Neural progenitor cell (in vitro differentiated cells): ENCODE data around the gene PITX3. TPM values are rescaled to one million over a fixed set of nuclear protein-coding genes. Genes with fewer than 3 reads are reported as not detected.
A peak's percentile ranks its signal among the peaks of the same experiment; 100 is the strongest.

Source experiments
- DNase-seq: peaks from one replicate; pipeline ENCODE4 v3.0.0-alpha.2; 2016; ENCODE audit warnings: low spot score
- H2AFZ ChIP-seq: fragments of 200-600 bp; sonication (generic); replicated peaks from 2 replicates; pipeline ENCODE4 v1.6.1; 2016; ENCODE audit warnings: antibody characterized with exemption
- H3F3A ChIP-seq: fragments of 200-600 bp; sonication (generic); 2 replicates; pipeline ENCODE4 v1.6.1; 2016; ENCODE audit warnings: antibody characterized with exemption, low read depth
- H3K27ac ChIP-seq: fragments of 200-600 bp; sonication (generic); 2 replicates; pipeline ENCODE4 v1.5.1; 2016; ENCODE audit warnings: mild to moderate bottlenecking
- H3K27me3 ChIP-seq: fragments of 200-600 bp; sonication (generic); 2 replicates; pipeline ENCODE4 v1.6.1; 2016; ENCODE audit warnings: mild to moderate bottlenecking, moderate library complexity
- H3K36me3 ChIP-seq: fragments of 200-600 bp; sonication (generic); 2 replicates; pipeline ENCODE4 v1.5.1; 2016
- H3K4me1 ChIP-seq: fragments of 200-600 bp; sonication (generic); 2 replicates; pipeline ENCODE4 v1.6.1; 2016; ENCODE audit warnings: mixed run types
- H3K4me2 ChIP-seq: fragments of 200-600 bp; sonication (generic); 2 replicates; pipeline ENCODE4 v1.6.1; 2016
- H3K4me3 ChIP-seq: fragments of 200-600 bp; sonication (generic); 2 replicates; pipeline ENCODE4 v1.5.1; 2016
- H3K79me2 ChIP-seq: fragments of 200-600 bp; sonication (generic); 2 replicates; pipeline ENCODE4 v1.6.1; 2016; ENCODE audit warnings: low read depth
- H3K9ac ChIP-seq: fragments of 200-600 bp; sonication (generic); 2 replicates; pipeline ENCODE4 v1.6.1; 2016
- H3K9me3 ChIP-seq: fragments of 200-600 bp; sonication (generic); 2 replicates; pipeline ENCODE4 v1.5.1; 2016; ENCODE audit warnings: low read depth
- H4K20me1 ChIP-seq: fragments of 200-600 bp; sonication (generic); 2 replicates; pipeline ENCODE4 v1.6.1; 2016; ENCODE audit warnings: low read depth
- H3K27ac Mint-ChIP-seq: 3 replicates; pipeline ENCODE4 v1.8.0; 2021; ENCODE audit warnings: mixed read lengths
- H3K27me3 Mint-ChIP-seq: 2 replicates; pipeline ENCODE4 v1.8.0; 2022; ENCODE audit warnings: low read depth, mild to moderate bottlenecking, inconsistent platforms, moderate library complexity, mixed read lengths; ENCODE audit not compliant: insufficient read depth
- H3K36me3 Mint-ChIP-seq: 3 replicates; pipeline ENCODE4 v1.8.0; 2021; ENCODE audit warnings: mixed read lengths
- H3K4me1 Mint-ChIP-seq: 3 replicates; pipeline ENCODE4 v1.8.0; 2021; ENCODE audit warnings: mixed read lengths
- H3K4me3 Mint-ChIP-seq: 3 replicates; pipeline ENCODE4 v1.8.0; 2021; ENCODE audit warnings: mild to moderate bottlenecking, moderate library complexity, mixed read lengths
- H3K9me3 Mint-ChIP-seq: 3 replicates; pipeline ENCODE4 v1.8.0; 2020; ENCODE audit warnings: mixed read lengths
- CTCF ChIP-seq: fragments of 200-600 bp; sonication (generic); IDR thresholded peaks from 2 replicates; pipeline ENCODE4 v1.5.1; 2017; ENCODE audit warnings: antibody characterized with exemption, mild to moderate bottlenecking
- EZH2 ChIP-seq: fragments of 200-600 bp; sonication (generic); IDR thresholded peaks from 2 replicates; pipeline ENCODE4 v1.6.1; 2017; ENCODE audit warnings: antibody characterized with exemption, mild to moderate bottlenecking, moderate library complexity
- EZH2phosphoT487 ChIP-seq: fragments of 200-600 bp; sonication (generic); IDR thresholded peaks from 2 replicates; pipeline ENCODE4 v1.6.1; 2017; ENCODE audit warnings: antibody characterized with exemption
- total RNA-seq: library from RNA; depleted of rRNA; stranded (reverse); fragments of >200 nt; gene quantifications from 2 replicates; pipeline ENCODE4 v1.2.3, GENCODE V29; 2015; ENCODE audit warnings: low replicate concordance

PITX3 gene
- total RNA-seq, 1 donor from 2014 or later, result not detected

GRCh38 chr10:102225646-102226541 lies 15.4 kb downstream of the PITX3 start, which contains the start of gene ELOVL3:
TSS of gene ELOVL3 (plus strand) at chr10:102226299. CDS start at chr10:102226549, 250 bp downstream.
- Histone ChIP-seq H3K4me2 (peak within 1 kb of the TSS; percentile 68), H3K36me3 (no peaks in the 10 kb centered on the region), H3F3A (peaks cover 10% of the 10 kb centered on the region), H3K27ac (no peak within 1 kb of the TSS), H3K9ac (no peak within 1 kb of the TSS), H3K9me3 (no peaks in the 10 kb centered on the region), H2AFZ (peak within 1 kb of the TSS; percentile 80), H3K4me1 (no peaks in the 10 kb centered on the region), H4K20me1 (no peaks in the 10 kb centered on the region), H3K27me3 (peaks cover 100% of the 10 kb centered on the region), H3K79me2 (no peaks in the 10 kb centered on the region), H3K4me3 (peak within 1 kb of the TSS; percentile 33)
- peak within 1 kb of the TSS; percentile 27 for H3K27ac Mint-ChIP-seq
- no peaks in the 10 kb centered on the region for H3K36me3 Mint-ChIP-seq
- peaks cover 24% of the 10 kb centered on the region for H3K27me3 Mint-ChIP-seq
- H3K4me1 Mint-ChIP-seq, result peaks cover 14% of the 10 kb centered on the region
- H3K9me3 Mint-ChIP-seq, result peaks cover 2% of the 10 kb centered on the region
- peak; percentile 97 for DNase-seq
- H3K4me3 Mint-ChIP-seq, result peak within 1 kb of the TSS; percentile 80
- TF ChIP-seq CTCF (no peak), EZH2 (peak; percentile 39), EZH2phosphoT487 (peak; percentile 34)

- H3K4me1 Mint-ChIP-seq, result peaks cover 11% of the 10 kb centered on the region
- Histone ChIP-seq H4K20me1 (no peaks in the 10 kb centered on the region), H3K4me2 (no peak overlapping the region), H3K36me3 (no peaks in the 10 kb centered on the region), H3K4me3 (no peak overlapping the region), H3K9me3 (no peaks in the 10 kb centered on the region), H2AFZ (no peak overlapping the region), H3K79me2 (no peaks in the 10 kb centered on the region), H3K27me3 (peaks cover 91% of the 10 kb centered on the region), H3F3A (no peaks in the 10 kb centered on the region), H3K9ac (no peak overlapping the region), H3K4me1 (no peaks in the 10 kb centered on the region), H3K27ac (no peak overlapping the region)
- no peaks in the 10 kb centered on the region for H3K36me3 Mint-ChIP-seq
- no peak overlapping the region for H3K27ac Mint-ChIP-seq
- no peak overlapping the region for H3K4me3 Mint-ChIP-seq
- H3K9me3 Mint-ChIP-seq, result no peaks in the 10 kb centered on the region
- DNase-seq, result no peak
- peaks cover 13% of the 10 kb centered on the region for H3K27me3 Mint-ChIP-seq
- no peak for TF ChIP-seq EZH2phosphoT487
- no peak for TF ChIP-seq CTCF
- no peak for TF ChIP-seq EZH2
Measured at GRCh38 chr10:102222797-102223196, 18.5 kb downstream of the PITX3 start.

- Histone ChIP-seq H3K36me3 (no peaks in the 10 kb centered on the region), H3K4me2 (no peak overlapping the region), H3K9me3 (no peaks in the 10 kb centered on the region), H3K4me3 (no peak overlapping the region), H3K4me1 (no peaks in the 10 kb centered on the region), H2AFZ (no peak overlapping the region), H3K27me3 (peaks cover 69% of the 10 kb centered on the region), H3K27ac (no peak overlapping the region), H3K79me2 (no peaks in the 10 kb centered on the region), H3K9ac (no peak overlapping the region), H3F3A (no peaks in the 10 kb centered on the region), H4K20me1 (no peaks in the 10 kb centered on the region)
- no peak overlapping the region for H3K4me3 Mint-ChIP-seq
- peaks cover 8% of the 10 kb centered on the region for H3K27me3 Mint-ChIP-seq
- TF ChIP-seq EZH2, result no peak
- TF ChIP-seq EZH2phosphoT487, result no peak
- TF ChIP-seq CTCF, result no peak
- peaks cover 3% of the 10 kb centered on the region for H3K4me1 Mint-ChIP-seq
- no peak for DNase-seq
- no peaks in the 10 kb centered on the region for H3K36me3 Mint-ChIP-seq
- no peak overlapping the region for H3K27ac Mint-ChIP-seq
- no peaks in the 10 kb centered on the region for H3K9me3 Mint-ChIP-seq
Measured at GRCh38 chr10:102220612-102221011, 20.7 kb downstream of the PITX3 start.
